HepG2 (cell line): ENCODE results near the gene FOXN3. TPM values are rescaled to one million over a fixed set of nuclear protein-coding genes. Genes with fewer than 3 reads are reported as not detected.
A peak's percentile ranks its signal among the peaks of the same experiment; 100 is the strongest.

ENCODE experiments used
- ATAC-seq: fragments of 200-7000 bp; cut with Tn5 transposase; 3 replicates; pipeline ENCODE4 v1.9.1; 2020; ENCODE audit warnings: mild to moderate bottlenecking, moderate library complexity
- BruUV-seq: library from RNA; stranded (reverse); fragments of 400-500 nt; replicated peaks from 2 replicates; lab custom pipeline; 2021; lab: Mats Ljungman, UMichigan
- CTCF ChIA-PET: fragments of 300-600 bp; formaldehyde crosslinking; extraction: SDS; loops from one replicate; lab custom pipeline; 2021; ENCODE audit warnings: low total read pairs, inconsistent platforms, low intra/inter-chr PET ratio; lab: Yijun Ruan, JAX
- POLR2A ChIA-PET: fragments of 350-600 bp; sonication (Branson Sonifier 250); formaldehyde crosslinking; loops from one replicate; lab custom pipeline; 2020; ENCODE audit warnings: antibody characterized with exemption, inconsistent platforms; lab: Yijun Ruan, JAX
- DNase-seq: peaks from one replicate; pipeline ENCODE4 v3.0.0-alpha.2; 2015; ENCODE audit warnings: low spot score
- FAIRE-seq: peaks from 3 replicates; lab custom pipeline; 2011; peaks lifted over from hg19 to GRCh38; lab: Jason Lieb, UNC
- H2AFZ ChIP-seq: one replicate; pipeline ENCODE4 v1.6.1; 2011; ENCODE audit warnings: low read length, inconsistent platforms
- H3K27ac ChIP-seq: fragments of 300-600 bp; 3 replicates; pipeline ENCODE4 v1.8.0; 2011; ENCODE audit warnings: mixed run types, mild to moderate bottlenecking, mixed read lengths, low read length, inconsistent platforms; ENCODE audit not compliant: insufficient read depth; ENCODE audit errors: extremely low read length
- H3K27me3 ChIP-seq, 2 experiments: fragments of 200-600 bp in 1 of 2; 2 replicates in 1 of 2; 3 replicates in 1 of 2; pipeline versions ENCODE4 v1.6.0 to v1.8.0; 2011; ENCODE audit warnings: low read length in 2 of 2, mild to moderate bottlenecking in 2 of 2, moderate library complexity in 2 of 2, inconsistent platforms in 1 of 2; ENCODE audit not compliant: insufficient read depth in 2 of 2, control insufficient read depth in 1 of 2
- H3K36me3 ChIP-seq, 2 experiments: fragments of 200-600 bp in 1 of 2; replicated peaks in 1 of 2; 2 replicates in 1 of 2; 3 replicates in 1 of 2; pipeline versions ENCODE4 v1.5.1 to v1.8.0; 2011; ENCODE audit warnings: low read length in 2 of 2, inconsistent platforms in 1 of 2; ENCODE audit not compliant: insufficient read depth in 2 of 2, control insufficient read depth in 1 of 2
- H3K4me1 ChIP-seq: 2 replicates; pipeline ENCODE4 v1.5.1; 2012; ENCODE audit warnings: low read length, inconsistent platforms; ENCODE audit not compliant: insufficient read depth
- H3K4me2 ChIP-seq: 2 replicates; pipeline ENCODE4 v1.6.0; 2011; ENCODE audit warnings: low read depth, low read length, inconsistent platforms
- H3K4me3 ChIP-seq, 3 experiments: fragments of 200-600 bp in 1 of 3; sonication (generic), shearing (Covaris generic) in 1 of 3; replicated peaks in 1 of 3; 2 replicates each; pipeline ENCODE4 v1.5.1; 2011 to 2016; ENCODE audit warnings: low read length in 3 of 3, inconsistent platforms in 2 of 3, low read depth in 2 of 3, mild to moderate bottlenecking in 2 of 3, control low read depth in 1 of 3, mixed read lengths in 1 of 3; ENCODE audit not compliant: insufficient read depth in 1 of 3
- H3K79me2 ChIP-seq: one replicate; pipeline ENCODE4 v1.6.1; 2011; ENCODE audit warnings: low read length, inconsistent platforms; ENCODE audit not compliant: insufficient read depth
- H3K9ac ChIP-seq: 2 replicates; pipeline ENCODE4 v1.6.0; 2011; ENCODE audit warnings: mild to moderate bottlenecking, low read depth, low read length, inconsistent platforms; ENCODE audit not compliant: insufficient read depth
- H3K9me3 ChIP-seq: 2 replicates; pipeline ENCODE4 v1.5.1; 2012; ENCODE audit warnings: mild to moderate bottlenecking, low read length
- H4K20me1 ChIP-seq: 2 replicates; pipeline ENCODE4 v1.6.0; 2011; ENCODE audit warnings: inconsistent platforms, mild to moderate bottlenecking, low read length, moderate library complexity; ENCODE audit not compliant: insufficient read depth
- HDAC2 ChIP-seq: sonication (generic); formaldehyde crosslinking; IDR thresholded peaks from 2 replicates; pipeline ENCODE4 v1.4.0; 2020; ENCODE audit warnings: missing genetic modification reagents
- KMT2B ChIP-seq: IDR thresholded peaks from 2 replicates; pipeline ENCODE4 v1.6.1; 2016; ENCODE audit warnings: missing genetic modification reagents, missing compliant biosample characterization
- TFE3 ChIP-seq: IDR thresholded peaks from 2 replicates; pipeline ENCODE4 v1.6.1; 2016
- ZBTB14 ChIP-seq: sonication (generic); formaldehyde crosslinking; IDR thresholded peaks from 2 replicates; pipeline ENCODE4 v1.4.0; 2020; ENCODE audit warnings: missing genetic modification reagents
- ZNF101 ChIP-seq: sonication (generic); formaldehyde crosslinking; IDR thresholded peaks from 2 replicates; pipeline ENCODE4 v1.4.0; 2020; ENCODE audit warnings: mild to moderate bottlenecking, low read depth, missing genetic modification reagents, borderline replicate concordance
- ZNF570 ChIP-seq: sonication (generic); formaldehyde crosslinking; IDR thresholded peaks from 2 replicates; pipeline ENCODE4 v1.4.0; 2020; ENCODE audit warnings: mild to moderate bottlenecking, missing genetic modification reagents, borderline replicate concordance
- ZSCAN25 ChIP-seq: sonication (generic); formaldehyde crosslinking; IDR thresholded peaks from 2 replicates; pipeline ENCODE4 v1.8.0; 2022; ENCODE audit warnings: mild to moderate bottlenecking, missing genetic modification reagents
- WGBS: methylation state at CpG from one replicate; pipeline ENCODE4 v1.1.6; 2017; ENCODE audit warnings: low lambda C conversion rate; 5-methylcytosine and 5-hydroxymethylcytosine counted together
- in situ Hi-C: cut with HindIII; loops from 2 replicates; pipeline ENCODE4 v1.10.0; 2017; ENCODE audit warnings: low pct_unique_long_range_greater_than_20kb; ENCODE audit not compliant: extremely low pct_ligation_motif_present
- intact Hi-C: fragments of 100-400 bp; cut with micrococcal nuclease; formaldehyde crosslinking; loops from one replicate; pipeline ENCODE4 v1.10.0; 2022; ENCODE audit not compliant: unreplicated experiment
- polyA plus RNA-seq, 8 experiments: library from polyadenylated mRNA; depleted of rRNA in 3 of 8; stranded (reverse) in 7 of 8; unstranded in 1 of 8; fragments of >200 nt; fragmentation: Illumina TruSeq in 4 of 8; extraction: Trizol in 4 of 8; gene quantifications; 2 replicates each; pipeline versions ENCODE4 v1.2.1 to v1.2.3, GENCODE V29; 2011 to 2016; ENCODE audit warnings: low read depth in 4 of 8, missing spikeins in 1 of 8, mixed read lengths in 1 of 8; ENCODE audit not compliant: insufficient read depth in 1 of 8
- total RNA-seq, 5 experiments: library from RNA; depleted of rRNA; stranded (reverse); fragments of >200 nt; fragmentation: Illumina TruSeq; extraction: Trizol; gene quantifications; 2 replicates each; pipeline ENCODE4 v1.2.3, GENCODE V29; 2016; ENCODE audit warnings: low read depth in 1 of 5
- TF ChIP-seq, protein P1 (sequence below): sonication (generic); formaldehyde crosslinking; IDR thresholded peaks from 2 replicates; pipeline ENCODE4 v1.4.0; 2020; ENCODE audit warnings: missing genetic modification reagents
- TF ChIP-seq, protein P2 (sequence below): sonication (generic); formaldehyde crosslinking; IDR thresholded peaks from 2 replicates; pipeline ENCODE4 v1.5.1; 2020; ENCODE audit warnings: mild to moderate bottlenecking, moderate library complexity, missing genetic modification reagents

Gene FOXN3
- total and polyA plus RNA-seq, 2 of the 13 experiments (the other 11 are each of a cell fraction or from before 2014, with no cell fraction given), result 32.4 to 70.2 TPM

GRCh38 chr14:89409961-89410360 is 7.1 kb downstream of the FOXN3 start (continued):
- TF ChIP-seq ZBTB14 (CRISPR knock-in tag), result no peak
- TF ChIP-seq TFE3 (CRISPR knock-in tag), result no peak
- TF ChIP-seq ZNF570 (CRISPR knock-in tag), result no peak
- no peak for TF ChIP-seq KMT2B (CRISPR knock-in tag)

DNA sequence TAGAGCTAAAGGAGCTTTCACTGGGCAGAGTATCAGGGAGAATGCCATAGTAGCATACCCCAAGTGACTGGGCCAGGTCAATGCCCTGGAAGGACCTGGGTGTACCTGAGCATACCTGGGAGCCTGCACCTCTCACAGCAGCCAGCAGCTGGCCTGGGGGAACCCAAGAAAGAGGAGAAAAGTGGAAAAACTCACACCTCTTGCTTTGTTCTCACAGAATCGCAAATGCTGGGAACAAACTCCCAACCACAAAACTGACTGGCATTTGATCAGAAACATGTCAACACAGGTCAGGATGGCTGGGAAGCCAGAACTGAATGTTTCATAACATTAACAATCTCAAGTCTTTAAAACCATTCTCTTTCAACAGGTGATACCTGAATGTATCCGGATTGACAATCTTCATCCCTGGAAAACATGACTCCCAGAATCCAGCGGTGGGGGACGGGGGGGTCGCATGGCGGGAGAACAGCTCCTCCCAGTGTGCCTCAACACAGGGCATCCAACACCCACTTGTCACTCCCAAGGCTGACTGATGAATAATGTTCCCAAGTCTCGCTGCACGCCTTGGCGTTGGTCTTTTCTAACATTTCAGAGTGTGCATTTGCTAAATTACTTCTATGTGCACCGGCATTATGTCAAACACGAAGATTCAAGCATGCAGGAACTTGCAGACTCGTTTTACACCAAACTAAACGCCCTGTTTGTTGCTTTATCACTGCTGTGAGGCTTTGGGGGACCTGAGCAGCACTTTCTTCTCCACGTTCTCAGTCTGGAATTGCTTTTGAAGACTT is 7.9 kb downstream of the FOXN3 start:
- H3K27ac ChIP-seq, result no peak overlapping the region
- peaks cover 76% of the 10 kb centered on the region for H3K4me1 ChIP-seq
- ChIA-PET POLR2A (interaction anchor here (1.1 kb wide), 1 partner anchor 40 kb away, joined by 3 read pairs; no protein-coding TSS in a partner anchor), CTCF (no interaction called here)
- peak overlapping the region; percentile 16; the same call in 1 of the 2 replicates for H3K4me2 ChIP-seq
- no peaks in the 10 kb centered on the region for H3K27me3 ChIP-seq
- no peak overlapping the region for H3K9ac ChIP-seq
- peaks cover 97% of the 10 kb centered on the region for H3K79me2 ChIP-seq
- in situ Hi-C loops (loop anchor here (25.0 kb wide), 1 partner anchor 503 kb away; no protein-coding TSS in a partner anchor), intact Hi-C loops (no loop called here)
- peaks cover 46% of the 10 kb centered on the region for H4K20me1 ChIP-seq
- H3K4me3 ChIP-seq, result no peak overlapping the region
- FAIRE-seq (no peak), DNase-seq (no peak), ATAC-seq (peak; percentile 29; the same call in 1 of the 3 replicates)
- TF ChIP-seq HDAC2 (no peak), ZNF101 (CRISPR knock-in tag) (no peak), ZSCAN25 (CRISPR knock-in tag) (no peak)
- TF ChIP-seq, protein P1, sequence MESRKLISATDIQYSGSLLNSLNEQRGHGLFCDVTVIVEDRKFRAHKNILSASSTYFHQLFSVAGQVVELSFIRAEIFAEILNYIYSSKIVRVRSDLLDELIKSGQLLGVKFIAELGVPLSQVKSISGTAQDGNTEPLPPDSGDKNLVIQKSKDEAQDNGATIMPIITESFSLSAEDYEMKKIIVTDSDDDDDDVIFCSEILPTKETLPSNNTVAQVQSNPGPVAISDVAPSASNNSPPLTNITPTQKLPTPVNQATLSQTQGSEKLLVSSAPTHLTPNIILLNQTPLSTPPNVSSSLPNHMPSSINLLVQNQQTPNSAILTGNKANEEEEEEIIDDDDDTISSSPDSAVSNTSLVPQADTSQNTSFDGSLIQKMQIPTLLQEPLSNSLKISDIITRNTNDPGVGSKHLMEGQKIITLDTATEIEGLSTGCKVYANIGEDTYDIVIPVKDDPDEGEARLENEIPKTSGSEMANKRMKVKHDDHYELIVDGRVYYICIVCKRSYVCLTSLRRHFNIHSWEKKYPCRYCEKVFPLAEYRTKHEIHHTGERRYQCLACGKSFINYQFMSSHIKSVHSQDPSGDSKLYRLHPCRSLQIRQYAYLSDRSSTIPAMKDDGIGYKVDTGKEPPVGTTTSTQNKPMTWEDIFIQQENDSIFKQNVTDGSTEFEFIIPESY (CRISPR knock-in tag), result 0 out of 2 replicates have a peak, but pooled peaks have one; percentile 23
- TF ChIP-seq, protein P2, sequence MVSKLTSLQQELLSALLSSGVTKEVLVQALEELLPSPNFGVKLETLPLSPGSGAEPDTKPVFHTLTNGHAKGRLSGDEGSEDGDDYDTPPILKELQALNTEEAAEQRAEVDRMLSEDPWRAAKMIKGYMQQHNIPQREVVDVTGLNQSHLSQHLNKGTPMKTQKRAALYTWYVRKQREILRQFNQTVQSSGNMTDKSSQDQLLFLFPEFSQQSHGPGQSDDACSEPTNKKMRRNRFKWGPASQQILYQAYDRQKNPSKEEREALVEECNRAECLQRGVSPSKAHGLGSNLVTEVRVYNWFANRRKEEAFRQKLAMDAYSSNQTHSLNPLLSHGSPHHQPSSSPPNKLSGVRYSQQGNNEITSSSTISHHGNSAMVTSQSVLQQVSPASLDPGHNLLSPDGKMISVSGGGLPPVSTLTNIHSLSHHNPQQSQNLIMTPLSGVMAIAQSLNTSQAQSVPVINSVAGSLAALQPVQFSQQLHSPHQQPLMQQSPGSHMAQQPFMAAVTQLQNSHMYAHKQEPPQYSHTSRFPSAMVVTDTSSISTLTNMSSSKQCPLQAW (CRISPR knock-in tag), result no peak
- no TSS peak for BruUV-seq
- H3K36me3 ChIP-seq, result peaks cover 27 to 60% of the 10 kb centered on the region in 2 experiments
- H3K9me3 ChIP-seq, result no peaks in the 10 kb centered on the region
- 88% methylated on average over 14 of the region's 14 CpGs for WGBS
- H2AFZ ChIP-seq, result no peak overlapping the region
